HG03354 (cell line): ENCODE data around the gene GLUL.
"Not testable (repeated sequence)": the region's sequence is repeated elsewhere in the genome, so short reads cannot be mapped to it uniquely, and the experiment has no call there.

Experiments used
- ATAC-seq: cut with Tn5 transposase; IDR thresholded peaks from one replicate; pipeline ENCODE4 v1.9.1; 2021; ENCODE audit warnings: mild to moderate bottlenecking; ENCODE audit not compliant: unreplicated experiment, poor library complexity, severe bottlenecking

The GLUL gene

DNA sequence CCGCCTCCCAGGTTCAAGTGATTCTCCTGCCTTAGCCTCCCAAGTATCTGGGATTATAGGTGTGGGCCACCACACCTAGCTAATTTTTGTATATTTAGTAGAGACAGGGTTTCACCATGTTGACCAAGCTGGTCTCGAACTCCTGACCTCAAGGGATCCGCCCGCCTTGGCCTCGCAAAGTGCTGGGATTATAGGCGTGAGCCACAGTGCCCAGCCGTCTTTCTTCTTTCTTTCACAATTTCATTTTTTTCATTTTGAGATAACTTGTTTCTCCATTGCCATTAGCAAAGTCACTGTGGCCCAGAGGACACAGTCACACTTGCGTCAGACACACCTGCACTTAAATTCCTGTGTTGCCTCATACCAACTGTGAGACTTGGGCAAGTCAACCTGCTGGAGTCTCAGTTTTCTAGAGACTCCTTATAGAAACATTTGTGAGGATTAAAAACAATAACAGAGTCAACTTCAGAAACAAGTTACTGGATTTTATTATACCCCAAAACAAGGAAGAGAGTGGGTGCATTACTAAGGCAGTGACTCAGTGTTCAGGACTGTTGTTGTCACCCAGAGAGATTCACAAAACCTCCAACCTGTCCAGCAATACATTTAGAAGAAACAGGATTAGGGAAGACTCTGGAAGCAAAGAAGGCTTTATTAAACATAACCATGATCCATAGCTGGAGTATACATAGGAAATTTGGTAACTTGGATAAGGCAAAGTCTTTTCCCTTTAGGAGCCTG lies 6.2 kb upstream of the GLUL start:
- ATAC-seq = no peak

DNA sequence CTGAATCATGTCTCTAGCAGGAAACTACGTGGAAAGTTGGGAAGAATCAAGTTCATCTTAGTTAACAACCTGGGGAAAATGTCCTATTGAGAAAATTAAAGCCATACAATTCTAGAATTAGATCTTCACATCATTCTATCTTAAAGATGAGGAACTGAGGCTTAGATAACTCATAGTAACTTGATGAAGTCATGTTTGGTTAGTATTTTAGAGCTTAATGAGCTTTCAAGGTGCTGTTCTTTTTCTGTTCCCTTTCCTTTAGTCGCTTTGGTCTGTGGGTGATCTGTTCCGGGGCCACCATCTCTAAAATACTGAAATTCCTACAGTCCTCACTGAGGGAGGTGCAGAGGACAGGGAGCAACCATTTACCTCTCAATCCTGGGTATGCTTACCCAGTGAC lies 4.3 kb upstream of the GLUL start:
- ATAC-seq = no peak

DNA sequence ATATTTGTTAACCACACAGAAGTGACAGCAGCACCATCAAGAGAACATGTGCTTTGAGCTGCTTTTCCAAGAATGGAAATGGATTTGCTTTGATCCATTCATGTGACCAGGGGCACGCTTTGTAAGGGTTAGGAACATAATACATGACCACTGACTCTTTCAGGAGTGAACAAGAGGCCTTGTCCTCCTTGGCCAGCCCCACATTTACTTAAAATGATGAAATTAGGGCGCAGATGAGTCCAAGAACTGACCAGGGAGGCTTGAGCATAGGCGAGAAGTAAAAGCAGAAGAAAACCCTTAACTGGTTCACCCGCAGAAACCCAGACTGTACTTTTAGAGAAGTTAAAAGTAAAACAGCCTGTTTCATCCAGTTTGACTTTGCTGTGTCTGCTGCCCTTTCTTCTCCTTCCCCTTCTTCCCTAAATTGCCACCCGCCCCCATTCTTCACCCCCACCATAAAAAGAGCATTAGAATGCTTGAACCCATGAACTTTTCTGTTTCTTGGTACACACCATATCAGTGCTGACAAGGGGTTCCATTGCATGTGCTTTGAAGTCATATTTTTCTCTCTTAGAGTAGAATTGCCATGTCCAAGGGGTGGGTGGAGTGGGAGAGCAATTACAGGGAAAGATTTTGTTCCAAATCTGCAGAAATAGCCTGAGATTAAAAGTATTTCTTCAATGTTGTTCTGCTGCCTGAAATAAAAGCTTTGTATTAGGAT lies 2.6 kb upstream of the GLUL start:
- ATAC-seq = no peak

DNA sequence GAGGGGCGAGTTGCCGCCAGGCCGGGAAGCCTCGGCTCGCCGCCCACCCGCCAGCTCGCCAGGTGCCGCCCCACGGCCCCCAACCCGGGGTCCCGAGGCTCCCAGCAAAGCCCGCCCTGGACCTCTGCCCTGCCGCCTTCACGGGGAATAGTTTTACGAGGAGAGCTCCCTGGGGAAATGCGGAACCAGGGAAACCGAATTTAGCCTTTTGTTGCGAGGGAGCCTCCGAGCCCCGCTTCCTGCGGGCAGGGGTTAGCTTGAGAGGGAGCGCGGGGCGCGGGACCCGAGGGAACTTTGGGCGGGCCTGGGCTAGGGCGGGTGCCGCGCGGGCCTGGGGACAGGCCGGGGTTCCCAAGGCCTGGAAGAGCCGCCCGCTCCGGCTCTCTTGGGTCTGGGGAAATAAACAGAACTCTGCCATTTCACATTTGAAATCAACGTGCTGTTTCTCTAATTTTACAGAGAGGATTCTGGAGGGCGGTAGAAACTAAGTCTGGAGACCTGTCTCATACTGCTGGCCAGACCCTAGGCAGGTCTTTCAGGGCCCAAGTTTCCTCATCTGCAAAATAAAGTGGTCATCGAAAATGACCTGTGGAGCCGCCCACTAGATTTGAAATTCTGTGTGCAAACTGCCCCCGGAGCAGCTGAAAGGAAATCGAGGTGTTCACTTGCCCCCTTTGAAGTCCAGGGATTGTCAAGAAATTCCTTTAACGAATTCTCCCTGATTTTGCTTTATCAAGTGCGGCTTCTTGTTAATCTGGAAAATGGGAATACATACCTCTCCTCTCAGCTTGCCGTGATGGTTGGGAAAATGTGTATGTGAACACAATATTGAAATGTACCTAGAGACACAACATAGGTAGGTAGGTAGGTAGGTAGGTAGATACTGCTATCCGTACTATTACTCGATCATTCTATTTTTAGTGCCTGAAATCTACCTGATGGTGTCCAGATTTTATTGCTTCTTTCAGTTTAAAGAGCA lies 749 bp upstream of the GLUL start:
- ATAC-seq = peak; percentile 13

DNA sequence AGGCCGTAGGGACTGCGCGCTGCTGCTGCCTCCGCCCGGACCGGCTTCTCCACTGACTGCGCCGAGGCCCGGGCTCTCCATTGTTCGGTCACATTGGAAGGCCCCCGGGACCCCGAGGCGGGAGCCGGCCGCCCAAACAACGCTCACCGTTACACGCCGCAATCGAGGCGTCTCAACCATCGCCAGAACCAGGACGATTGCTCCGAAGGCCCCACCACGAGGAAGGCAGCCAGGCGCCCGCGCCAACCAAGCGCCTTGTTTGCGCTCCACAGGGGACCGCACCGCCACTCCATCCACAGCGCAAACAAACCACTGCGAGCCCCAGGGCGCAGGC lies 595 bp downstream of the GLUL start:
- no peak for ATAC-seq

DNA sequence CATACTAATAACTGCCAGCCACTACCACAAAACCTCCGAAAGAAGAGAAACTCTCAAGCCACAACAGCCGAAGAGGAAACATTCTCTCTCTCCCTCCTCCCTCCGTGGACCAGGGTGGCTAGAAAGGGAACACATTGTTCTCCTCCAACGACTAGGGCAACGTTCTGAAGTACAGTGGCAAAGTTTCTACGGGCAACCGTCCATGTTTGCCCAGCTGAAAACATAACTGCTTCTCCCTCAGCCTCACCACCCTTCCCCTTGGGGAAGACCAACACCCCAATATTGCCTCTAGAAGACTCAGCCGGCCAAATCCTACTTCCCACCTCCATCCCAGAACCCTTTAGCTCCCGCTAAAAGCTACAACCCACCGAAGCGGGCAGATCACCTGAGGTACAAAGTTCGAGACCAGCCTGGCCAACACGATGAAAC lies 2.0 kb downstream of the GLUL start:
- no peak for ATAC-seq

DNA sequence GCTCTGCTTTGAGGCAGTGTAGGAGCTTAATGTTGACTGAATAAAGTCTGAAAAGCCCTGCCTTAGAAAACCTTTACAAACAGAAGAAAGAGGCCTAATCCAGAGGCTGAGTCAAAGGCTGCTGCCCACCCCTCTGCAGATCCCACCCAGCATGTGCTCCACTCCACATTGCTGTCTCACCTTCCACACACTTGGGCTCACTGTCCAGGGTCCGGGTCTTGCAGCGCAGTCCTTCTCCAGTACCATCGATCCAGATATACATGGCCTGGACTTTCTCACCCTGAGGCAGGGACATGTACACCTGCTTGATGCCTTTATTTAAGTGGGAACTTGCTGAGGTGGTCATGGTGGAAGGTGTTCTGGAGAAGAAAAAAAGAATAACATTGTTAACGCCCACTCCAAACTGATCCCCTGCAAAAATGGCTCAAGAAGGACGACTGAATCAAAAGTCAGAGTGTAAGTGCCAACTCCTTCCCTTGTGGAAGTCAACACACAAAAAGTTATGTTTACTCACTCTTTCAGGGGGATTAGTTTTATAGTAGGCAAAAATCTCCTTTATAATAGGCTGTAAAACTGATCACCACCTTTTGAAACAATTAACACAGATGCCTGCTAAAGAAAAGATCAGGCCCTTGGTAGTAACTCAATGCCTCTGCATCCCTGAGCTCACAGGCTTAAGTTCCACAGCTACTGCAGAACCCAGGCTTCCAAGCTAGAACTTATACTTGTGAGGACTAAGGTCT lies 3.0 kb downstream of the GLUL start:
- ATAC-seq = no peak

DNA sequence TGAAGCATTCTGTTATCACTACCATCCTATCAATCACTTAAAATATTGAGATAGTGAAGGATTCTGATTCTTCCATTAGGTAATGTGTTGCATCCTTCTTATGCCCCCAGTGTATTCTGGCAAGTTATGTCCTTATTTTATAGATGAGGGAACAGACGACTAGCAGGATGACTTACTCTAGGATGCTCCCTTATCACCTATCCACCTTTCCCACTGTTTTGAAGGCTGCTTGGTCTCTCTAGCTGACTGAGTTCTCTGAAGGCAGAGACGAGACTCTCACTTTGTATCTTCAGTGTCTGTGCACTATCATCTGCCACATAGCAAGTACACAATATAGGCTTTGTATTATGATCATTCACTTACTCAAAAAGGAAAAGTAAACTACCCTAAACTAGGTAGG lies 4.0 kb downstream of the GLUL start:
- no peak for ATAC-seq

DNA sequence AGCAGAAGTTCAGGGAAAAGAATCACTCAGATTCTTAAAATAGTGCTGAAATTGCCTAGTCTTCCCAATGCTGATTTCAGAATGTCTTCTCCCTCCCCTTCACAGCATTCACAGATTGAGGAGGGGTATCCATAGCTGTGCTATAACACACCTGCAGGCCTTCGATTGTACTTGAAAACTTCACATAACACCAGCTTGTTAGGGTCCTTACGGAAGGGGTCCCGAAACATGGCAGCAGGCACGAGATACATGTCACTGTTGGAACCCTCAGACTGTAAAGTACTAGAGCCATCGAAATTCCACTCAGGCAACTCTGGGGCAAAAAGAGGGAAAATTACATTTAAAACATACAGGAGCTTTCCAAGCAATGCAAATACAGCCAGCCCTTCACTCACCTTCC lies 4.6 kb downstream of the GLUL start:
- no peak for ATAC-seq

DNA sequence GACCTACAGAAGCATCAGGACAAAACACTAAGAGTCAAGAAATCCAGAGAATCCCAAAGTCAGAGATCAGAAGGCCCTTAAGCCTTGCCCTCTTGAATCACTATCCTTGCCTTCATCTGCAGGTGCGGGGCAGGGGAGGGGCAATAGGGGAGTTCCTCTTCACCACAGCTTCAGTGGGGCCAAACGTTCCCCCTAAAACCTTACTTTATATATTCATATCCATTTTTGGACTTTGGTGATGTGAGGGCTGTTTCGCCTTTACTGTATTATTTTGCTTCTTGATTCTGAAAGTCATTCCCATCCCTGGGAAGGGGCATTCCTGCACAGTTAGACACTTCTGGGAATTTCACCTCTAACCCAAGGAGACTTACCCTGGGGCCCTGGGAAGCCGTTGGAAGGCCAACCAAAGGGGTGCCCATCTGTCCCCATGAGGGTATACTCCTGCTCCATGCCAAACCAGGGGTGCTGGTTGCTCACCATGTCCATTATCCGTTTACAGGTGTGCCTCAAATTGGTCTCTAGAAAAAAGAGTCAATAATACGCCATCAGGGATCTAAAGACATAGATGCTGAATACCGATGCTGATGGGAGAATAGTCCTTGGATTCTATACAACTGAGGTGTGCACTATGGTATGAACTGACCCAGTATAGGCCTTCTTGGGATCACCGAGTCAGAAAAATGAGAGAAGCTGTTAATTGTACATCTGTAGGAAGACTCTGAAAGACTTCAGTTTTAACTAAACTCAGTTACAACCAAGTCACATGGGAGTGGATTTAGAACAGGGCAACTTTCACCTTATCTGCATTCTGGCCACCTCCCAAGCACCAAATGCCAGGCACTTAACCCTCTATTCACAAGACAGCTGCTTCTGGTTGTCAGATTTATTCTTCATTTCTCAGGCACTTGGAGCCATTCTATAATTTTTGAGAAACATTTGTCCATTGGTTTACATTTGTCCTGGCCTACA lies 5.4 kb downstream of the GLUL start:
- no peak for ATAC-seq

DNA sequence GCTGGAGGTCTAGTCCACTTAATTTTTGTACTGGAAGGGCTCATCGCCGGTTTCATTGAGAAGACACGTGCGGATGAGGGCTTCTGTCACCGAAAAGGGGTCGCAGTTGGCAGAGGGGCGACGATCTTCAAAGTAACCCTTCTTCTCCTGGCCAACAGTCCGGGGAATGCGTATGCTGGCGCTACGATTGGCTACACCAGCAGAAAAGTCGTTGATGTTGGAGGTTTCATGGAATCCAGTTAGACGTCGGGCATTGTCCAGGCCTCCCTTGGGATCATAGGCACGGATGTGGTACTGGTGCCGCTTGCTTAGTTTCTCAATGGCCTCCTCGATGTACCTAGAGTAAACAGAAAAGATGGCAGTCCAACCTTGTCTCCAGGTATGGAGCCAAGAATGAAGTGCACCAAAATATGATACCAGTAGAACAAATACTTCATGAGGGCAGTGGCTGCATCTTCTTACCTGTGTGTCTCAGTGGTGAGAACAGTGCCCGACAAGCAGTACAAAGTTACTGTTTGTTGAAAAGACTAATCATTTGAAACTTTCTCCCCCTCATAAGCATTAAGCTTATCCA lies 7.1 kb downstream of the GLUL start:
- no peak for ATAC-seq

DNA sequence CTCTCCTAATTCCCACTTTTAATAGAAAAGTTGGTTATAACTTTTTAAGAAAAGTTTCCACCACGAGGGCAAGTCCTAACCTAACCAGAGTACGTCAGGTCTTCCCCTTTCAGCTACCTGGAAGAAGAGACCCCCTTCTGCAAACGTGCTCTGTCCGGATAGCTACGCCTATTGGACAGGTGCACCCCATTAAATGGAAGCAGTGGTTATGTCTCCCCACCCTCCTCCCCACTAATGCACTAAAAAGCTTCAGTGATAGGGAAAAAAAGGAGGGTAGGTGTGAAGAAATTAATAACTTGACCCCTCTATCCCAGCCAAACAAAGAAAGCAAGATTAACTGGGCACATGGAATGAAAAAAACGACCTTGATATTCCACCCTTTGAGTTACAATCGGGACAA lies 7.7 kb downstream of the GLUL start:
- ATAC-seq = no peak

DNA sequence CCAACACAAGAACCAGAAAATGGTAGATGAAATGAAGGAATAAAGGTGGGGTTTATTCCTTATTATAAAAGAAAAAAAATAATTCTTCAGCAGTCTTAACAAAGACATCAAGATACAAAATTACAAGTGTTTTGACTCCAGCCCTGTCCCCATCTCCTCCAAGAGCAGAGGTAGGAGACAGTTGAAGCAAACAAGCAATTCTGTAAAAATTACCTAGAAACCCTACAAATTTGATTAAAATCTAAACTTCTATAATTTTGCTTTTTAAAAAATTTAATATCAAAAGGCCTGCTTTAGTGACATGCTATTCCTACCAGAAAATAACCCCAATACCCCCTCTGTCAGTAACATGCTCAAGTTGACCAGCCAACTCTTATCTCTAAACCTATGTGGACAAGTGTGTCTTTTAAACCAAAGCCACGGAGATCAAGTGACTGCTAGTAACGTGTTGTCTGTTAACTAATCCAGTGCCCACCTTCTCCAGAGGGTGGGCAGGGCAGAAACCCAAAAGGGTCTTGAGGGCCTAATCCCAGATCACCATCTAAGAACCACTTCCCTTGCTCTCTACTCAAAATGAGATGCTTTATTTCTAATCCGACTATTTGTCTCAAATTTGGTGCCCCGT lies 8.4 kb downstream of the GLUL start:
- ATAC-seq = no peak

DNA sequence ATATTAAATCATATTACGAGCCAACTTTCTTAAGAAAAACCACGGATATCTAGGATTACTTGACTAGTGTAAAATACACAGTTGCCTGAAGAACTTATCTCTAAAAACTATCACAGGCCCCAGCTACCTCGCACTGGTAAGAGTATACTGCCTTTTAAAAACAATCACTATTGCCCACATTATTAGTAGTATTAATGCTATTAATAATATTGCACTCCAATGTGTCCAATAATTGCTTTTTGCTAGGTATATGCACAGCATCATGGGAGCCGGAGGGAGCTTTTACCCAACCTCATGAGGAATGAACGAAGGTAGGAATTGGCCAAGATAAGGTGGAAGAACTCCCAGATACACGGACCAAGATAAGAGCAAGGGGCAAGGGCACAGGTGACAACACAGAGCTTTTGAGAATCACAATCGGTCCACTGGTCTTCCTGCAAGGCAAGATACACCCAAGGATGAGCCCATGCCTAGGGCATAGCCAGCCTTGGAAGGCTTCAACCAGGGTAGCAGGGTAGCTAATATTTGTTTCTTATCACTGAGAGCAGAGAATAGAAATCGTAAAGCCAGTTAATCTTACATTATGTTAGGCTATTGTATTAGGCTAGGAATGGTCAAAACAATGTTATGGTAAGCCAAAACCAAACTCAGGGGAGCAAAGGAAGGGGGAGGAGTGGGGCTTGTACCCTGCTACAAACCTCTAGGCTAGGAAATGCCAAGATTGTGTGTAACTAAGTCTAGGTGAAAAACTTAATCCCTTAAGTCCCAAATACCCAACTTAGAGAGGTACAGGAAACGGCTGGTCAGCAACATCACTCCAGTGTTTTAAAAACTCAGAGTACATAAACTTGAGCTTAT lies 9.4 kb downstream of the GLUL start:
- ATAC-seq = no peak

DNA sequence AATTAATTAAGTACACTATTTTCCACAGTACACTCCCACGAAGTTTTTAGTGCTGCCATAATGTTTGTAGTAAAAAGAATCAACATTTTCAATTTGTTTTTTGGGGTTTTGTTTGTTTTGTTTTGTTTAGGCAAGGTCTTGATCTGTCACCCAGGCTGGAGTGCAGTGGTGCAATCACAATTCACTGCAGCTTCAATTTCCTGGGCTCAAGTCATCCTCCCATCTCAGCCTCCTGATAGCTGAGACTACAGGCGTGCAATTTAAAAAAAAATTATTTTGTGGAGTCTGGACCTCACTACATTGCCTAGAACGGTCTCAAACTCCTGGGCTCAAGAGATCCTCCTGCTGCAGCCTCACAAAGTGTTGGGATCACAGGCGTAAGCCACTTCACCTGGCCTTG lies 11.4 kb downstream of the GLUL start:
- ATAC-seq = no peak

DNA sequence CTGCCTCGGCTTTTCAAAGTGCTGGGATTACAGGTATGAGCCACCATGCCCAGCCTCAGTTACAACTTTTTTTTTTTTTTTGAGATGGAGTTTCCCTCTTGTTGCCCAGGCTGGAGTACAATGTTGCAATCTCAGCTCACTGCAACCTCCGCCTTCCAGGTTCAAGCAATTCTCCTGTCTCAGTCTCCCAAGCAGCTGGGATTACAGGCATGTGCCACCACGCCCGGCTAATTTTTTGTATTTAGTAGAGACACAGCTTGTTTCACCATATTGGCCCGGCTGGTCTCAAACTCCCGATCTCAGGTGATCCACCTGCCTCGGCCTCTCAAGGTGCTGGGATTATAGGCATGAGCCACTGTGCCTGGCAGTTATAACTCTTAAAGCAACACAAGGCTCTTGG lies 11.8 kb downstream of the GLUL start:
- not testable (repeated sequence) for ATAC-seq

DNA sequence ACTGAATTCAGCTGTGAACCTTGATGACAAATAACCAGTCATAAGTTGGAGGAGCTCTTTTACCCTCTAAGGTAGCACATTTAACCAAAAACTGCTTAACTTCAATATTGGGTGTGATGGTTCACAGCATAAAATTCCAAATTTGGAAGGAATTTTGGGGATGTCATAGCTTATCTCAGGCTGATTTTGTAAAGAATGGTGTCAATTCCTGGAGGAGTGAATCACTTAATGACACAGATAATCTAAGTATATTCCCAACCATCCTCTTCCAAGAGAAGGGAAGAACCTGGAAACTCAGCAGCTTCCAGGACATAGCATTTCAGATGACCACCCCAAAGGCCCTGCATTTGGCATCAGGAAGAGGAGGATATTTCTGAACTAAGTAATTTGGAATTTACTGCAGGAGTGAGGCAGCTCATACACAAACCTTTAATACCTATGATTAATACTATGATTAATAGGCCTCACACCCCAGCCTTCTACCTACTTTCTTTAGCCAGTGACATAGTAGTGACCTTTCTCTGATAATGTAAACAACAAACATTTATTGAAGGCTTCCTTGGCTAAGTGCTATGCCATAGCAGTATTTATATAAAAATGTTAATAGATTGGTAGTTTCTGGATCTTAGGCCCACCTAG lies 14.5 kb downstream of the GLUL start:
- no peak for ATAC-seq
